ENCODE results near the gene FASLG.
"Not testable (repeated sequence)": the region's sequence is repeated elsewhere in the genome, so short reads cannot be mapped to it uniquely, and the experiment has no call there.

Gene FASLG

GRCh38 chr1:172658871-172659453, at the start of gene FASLG:
FASLG (plus strand) TSS chr1:172659103; CDS start chr1:172659202, 99 bp downstream.
- DNase-seq: no peak

DNA sequence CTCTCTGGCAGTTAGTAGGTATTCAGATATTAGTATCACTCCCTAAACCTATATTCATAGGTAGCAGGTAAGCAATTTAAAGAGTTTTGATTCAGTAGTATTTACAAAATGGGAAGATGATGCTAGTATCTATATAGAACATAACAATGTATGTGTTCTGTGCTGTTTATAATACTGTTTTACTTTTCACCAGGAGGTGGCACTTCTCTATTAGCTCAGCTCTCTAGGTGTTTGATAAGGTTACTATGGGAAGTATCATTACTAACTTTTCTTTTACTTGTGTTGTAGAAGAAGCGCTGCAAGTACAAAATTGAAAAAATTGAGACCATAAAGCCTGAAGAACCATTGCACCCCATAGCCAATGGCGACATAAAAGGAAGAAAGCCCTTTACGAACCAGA, 49.4 kb upstream of the FASLG start:
- DNase-seq: peak in 1 of 2 donors; percentile 24

DNA sequence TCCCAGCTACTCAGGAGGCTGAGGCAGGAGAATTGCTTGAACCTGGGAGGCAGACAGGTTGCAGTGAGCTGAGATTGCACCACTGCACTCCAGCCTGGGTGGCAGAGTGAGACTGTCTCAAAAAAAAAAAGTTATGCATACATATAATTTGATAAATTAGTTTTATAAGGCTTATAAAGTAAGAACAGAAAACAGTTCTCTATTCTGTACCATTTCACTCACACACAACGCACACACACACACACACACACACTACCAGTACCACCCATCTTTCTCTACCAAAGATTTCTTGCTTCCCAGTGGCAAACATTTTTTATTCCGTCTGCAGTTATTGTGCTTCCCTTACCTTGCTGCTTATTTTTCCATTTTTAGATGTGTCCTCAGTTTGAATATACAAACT, 46.4 kb upstream of the FASLG start:
- DNase-seq: no peak

- DNase-seq: no peak
Observed at GRCh38 chr1:172613294-172613693, 45.6 kb upstream of the FASLG start.

- DNase-seq: peak in 1 of 2 donors; percentile 13
Observed at GRCh38 chr1:172616195-172616594, 42.7 kb upstream of the FASLG start.

DNA sequence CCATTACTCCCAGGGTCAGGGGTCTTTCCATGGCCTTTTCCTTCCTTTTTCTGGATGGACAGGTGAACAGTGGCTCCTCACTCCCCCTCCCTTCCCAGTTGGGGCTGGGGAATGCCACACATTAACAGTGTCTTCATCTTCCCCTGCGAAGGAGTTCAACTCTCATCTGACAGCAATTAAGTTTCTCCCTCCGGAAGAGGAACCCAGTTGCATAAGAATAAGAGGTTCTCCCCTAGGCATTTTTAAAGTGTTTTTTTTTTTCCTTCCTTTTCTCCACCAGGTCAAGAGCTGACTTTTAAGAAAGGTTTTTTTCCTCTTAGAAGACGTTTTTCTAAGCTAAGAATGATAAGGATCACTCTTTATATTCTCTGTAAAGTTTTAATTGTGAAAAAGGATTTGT, 42.3 kb upstream of the FASLG start:
- DNase-seq: peak; percentile 25 to 34

GRCh38 chr1:172620603-172621002, 38.3 kb upstream of the FASLG start:
- DNase-seq: not testable (repeated sequence)

DNA sequence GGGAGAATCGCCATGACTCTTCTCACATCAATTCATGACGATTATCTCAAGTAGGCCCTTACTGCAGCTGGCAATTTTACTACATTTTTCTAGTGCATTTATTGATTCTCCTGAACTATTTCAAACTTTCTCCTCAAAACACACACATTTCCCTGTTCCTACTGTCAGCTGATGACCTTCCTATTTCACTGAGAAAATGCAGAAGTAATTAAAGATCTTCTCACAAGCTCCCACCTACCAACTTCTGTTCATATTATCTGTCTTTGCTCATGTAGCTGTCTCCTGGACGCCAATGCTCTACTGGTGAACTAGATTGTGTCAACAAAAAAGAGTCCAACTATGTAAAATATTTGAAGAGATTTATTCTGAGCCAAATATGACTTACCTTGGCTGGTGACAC, 36.4 kb upstream of the FASLG start:
- peak; percentile 25 to 30 for DNase-seq

DNA sequence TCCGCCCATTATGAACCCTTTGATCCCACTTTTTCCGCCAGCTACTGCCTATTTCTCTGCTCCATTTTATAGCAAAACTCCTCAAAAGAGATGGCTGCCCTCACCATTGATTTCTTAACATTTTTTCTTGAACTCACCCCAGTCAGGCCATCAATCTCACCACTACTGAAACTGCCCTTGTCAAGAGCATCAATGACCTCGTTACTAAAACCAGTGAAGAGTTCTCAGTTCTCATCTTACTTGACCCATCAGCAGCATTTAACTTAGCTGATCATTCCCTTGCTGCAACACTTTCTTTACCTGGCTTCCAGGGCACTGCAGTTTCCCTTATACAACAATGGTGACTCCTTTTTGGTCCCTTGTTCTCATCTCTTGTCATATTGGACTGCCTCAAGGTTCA, 35.2 kb upstream of the FASLG start:
- no peak for DNase-seq

DNA sequence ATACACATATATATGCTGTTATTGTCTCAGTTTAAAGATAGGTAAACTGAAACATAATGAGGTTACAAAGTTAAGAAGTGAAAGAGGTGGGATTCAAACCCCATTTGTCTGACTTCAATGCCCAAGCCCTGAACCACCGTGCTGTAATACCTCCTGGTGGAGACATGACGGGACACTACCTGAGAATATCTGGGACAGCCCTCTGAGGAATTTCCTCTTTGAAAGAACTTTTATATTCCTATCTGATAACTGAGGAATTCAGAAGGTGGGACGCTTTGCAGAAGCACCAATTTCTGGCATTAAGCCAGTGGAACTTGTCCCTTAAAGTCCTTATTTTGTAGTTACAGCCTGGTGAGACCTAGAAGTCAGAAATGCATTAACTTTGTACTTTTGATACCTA, 32.1 kb upstream of the FASLG start:
- no peak for DNase-seq

GRCh38 chr1:172627702-172628101, 31.2 kb upstream of the FASLG start:
- no peak for DNase-seq

GRCh38 chr1:172628401-172628800, 30.5 kb upstream of the FASLG start:
- DNase-seq: no peak

DNA sequence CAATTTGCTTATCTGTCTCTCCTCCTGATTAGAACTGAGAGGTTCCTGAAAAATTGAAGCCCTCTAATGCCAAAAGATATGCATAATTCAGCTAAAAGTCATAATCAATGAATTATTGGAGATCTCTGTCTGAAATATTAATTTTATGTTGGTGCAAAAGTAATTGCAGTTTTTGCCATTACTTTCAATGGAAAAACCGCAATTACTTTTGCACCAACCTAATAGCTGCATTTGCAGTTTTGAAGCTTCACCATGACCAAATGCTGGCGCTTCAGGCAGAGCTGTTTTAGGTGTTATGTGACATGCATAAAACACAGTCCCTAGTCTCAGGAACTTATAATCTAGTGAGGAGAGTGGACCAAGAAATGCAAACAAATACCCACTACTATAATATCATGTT, 29.7 kb upstream of the FASLG start:
- no peak for DNase-seq

GRCh38 chr1:172629638-172630037, 29.3 kb upstream of the FASLG start:
- no peak for DNase-seq

GRCh38 chr1:172630056-172630818, 28.7 kb upstream of the FASLG start:
- peak in 1 of 2 donors; percentile 43 for DNase-seq

DNA sequence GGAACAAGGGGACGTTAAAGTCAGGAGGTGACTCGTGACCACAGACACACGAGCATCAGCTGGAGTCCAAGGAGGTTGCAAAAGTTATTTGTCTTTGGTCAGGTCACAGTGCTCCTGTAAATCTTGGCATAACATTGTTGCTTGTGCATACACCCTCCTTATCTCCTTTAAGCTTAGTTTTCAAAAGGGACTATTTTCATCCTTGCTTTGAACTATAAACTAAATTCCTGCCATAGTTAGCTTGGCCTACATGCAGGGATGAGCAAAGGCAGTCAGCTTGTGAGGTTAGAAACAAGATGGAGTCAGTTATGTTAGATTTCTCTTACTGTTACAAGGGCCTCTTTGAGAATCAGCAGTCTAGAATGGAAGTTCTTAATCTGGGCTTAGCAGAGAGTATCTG, 28.0 kb upstream of the FASLG start:
- DNase-seq: no peak

- DNase-seq: peak; percentile 31 to 65
Observed at GRCh38 chr1:172637522-172637921, 21.4 kb upstream of the FASLG start.

DNA sequence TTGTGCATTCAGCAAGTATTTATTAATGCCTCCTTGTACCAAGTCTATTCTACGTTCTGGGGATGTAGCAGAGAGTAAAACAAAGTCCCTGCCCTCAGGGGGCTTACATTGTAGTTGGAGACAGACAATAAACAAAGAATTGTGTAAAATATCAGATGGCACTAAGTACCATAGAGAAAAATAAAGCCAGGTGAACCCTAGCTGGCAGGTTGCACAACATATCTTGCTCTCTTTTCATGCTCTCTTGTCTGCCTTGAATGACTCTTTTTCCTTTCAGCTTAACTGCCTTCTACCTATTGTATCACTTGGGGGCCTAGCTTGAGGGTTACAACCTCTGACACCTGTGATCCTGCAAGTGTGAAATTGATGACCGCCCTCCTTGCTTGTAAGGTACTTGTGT, 20.7 kb upstream of the FASLG start:
- no peak for DNase-seq

DNA sequence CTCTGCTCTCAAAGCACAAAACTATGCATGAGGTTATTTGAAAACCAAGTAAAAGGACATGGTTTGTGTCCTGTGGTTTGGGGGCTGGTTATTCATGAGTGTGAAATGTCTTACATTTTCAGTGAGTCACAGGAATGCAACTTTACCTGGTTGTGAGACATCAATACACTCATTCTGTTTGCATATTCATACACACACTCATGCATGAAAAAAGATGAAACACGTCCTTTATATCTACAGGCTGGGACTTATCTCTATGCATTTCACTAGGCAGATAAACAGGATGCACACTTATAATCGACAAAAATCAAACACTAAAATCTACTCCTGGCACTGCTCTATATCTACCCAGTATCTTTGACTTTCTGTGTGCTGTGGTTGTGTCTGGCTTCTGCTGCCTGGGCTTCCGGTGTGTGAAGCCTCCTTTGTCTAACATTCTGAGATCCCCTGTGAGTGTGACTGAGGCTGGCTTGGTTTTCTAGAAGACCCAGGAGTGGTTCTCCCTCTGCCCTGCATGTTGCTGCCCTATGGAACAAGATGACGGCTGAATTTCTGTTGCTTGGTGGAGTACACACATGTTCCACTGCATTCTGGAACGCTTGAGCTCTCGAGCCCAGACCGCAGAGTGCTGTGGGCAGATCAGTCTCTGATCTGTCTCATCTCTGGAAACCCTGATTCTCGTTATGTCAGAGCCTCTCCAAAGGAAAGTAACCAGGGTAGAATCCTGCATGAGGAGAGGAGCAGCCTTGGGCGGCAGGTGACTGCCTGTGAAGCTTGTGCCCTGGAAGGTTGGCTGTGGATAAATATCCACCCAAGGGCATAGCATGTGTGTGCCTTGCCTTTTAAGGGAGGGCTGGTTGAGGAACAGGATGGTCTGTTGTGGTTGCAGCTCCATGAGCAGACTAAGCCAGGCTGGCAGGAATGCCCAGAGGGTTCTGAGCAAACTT, 19.7 kb upstream of the FASLG start:
- DNase-seq: no peak

DNA sequence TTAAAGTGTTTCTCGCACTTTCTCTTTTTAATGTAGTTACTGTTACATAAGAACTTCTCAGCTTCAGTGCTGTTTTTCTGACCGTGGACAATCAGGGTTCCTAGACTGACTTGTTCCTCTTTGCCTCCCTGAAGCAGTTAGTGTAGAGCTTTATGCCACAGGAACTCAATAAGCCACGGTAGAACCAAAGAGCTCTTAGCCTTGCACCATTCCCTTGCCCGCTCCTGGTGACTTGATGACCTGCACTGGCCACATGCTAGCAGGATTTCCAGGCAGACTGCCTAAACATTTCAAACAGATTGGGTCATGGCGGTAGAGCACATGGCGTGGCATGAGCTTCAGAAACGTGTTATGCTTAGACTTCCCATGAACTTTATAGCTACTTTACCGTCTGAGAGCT, 18.8 kb upstream of the FASLG start:
- peak in 1 of 2 donors; percentile 12 for DNase-seq

DNA sequence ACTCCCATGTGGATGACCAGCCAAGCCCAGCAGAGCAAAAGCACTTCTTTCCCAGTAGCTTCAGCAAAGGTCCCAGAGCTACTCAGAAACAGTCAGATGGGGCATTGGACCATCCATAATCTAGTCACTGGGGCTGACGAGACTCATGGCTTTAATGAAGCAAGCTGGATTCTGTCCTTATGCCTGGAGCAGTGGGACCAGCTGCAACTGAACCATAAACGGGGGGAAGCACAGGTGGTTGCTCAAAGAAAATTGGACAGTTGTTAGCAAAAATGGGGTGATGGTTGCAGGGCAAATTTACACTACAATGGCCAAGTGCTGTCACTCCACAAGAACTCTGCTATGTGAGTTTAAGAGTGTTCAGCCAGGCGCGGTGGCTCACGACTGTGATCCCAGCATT, 17.4 kb upstream of the FASLG start:
- no peak for DNase-seq

DNA sequence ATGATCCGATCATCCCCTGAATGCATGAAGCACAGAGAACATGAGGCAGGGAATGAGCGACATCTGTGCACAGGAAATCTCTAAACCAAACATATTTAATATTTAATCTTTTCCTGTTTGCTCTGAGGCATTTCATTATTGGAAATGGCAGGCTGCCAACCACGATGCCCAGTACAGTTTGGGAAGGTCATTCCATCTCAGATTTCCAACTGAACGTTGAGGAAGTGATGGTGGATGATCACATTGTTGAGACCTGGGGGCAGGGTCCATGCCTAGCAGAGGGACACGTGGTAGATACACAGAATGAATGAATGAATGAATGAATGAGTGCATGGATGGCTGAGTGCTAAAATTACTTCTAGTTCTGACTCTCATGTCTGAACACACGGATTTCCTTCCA, 15.9 kb upstream of the FASLG start:
- DNase-seq: no peak

GRCh38 chr1:172646653-172647052, 12.2 kb upstream of the FASLG start:
- no peak for DNase-seq
